Neutrophil (primary cell): ENCODE measurements around the gene NOL9.
"Not testable (repeated sequence)": the region's sequence is repeated elsewhere in the genome, so short reads cannot be mapped to it uniquely, and the experiment has no call there.

ENCODE experiments used
- H3K27ac ChIP-seq: fragments of 200-600 bp; sonication (generic); 2 replicates; pipeline ENCODE4 v1.5.1; 2016; ENCODE audit warnings: mild to moderate bottlenecking, moderate library complexity
- H3K27me3 ChIP-seq: fragments of 200-600 bp; sonication (generic); 2 replicates; pipeline ENCODE4 v1.6.0; 2016; ENCODE audit warnings: mild to moderate bottlenecking
- H3K36me3 ChIP-seq: fragments of 200-600 bp; sonication (generic); 2 replicates; pipeline ENCODE4 v1.5.1; 2017
- H3K4me1 ChIP-seq, 2 experiments: fragments of 200-600 bp in 1 of 2; sonication (generic) in 1 of 2; 1 replicate in 1 of 2; 2 replicates in 1 of 2; pipeline versions ENCODE4 v1.5.1 to v1.6.1; 2013 to 2016; ENCODE audit warnings: low read depth in 1 of 2, low read length in 1 of 2, mild to moderate bottlenecking in 1 of 2, moderate library complexity in 1 of 2; ENCODE audit not compliant: control insufficient read depth in 1 of 2, insufficient read depth in 1 of 2
- H3K4me3 ChIP-seq, 2 experiments: fragments of 200-600 bp in 1 of 2; sonication (generic) in 1 of 2; 1 replicate in 1 of 2; 2 replicates in 1 of 2; pipeline ENCODE4 v1.5.1; 2013 to 2016; ENCODE audit warnings: low read depth in 1 of 2, low read length in 1 of 2, mild to moderate bottlenecking in 1 of 2, moderate library complexity in 1 of 2
- H3K9me3 ChIP-seq: fragments of 200-600 bp; sonication (generic); 2 replicates; pipeline ENCODE4 v1.5.1; 2016
- CTCF ChIP-seq: fragments of 200-600 bp; sonication (generic); IDR thresholded peaks from 2 replicates; pipeline ENCODE4 v1.5.1; 2016; ENCODE audit warnings: antibody characterized with exemption

NOL9 gene

GRCh38 chr1:6560267-6560666 is 6.0 kb upstream of the NOL9 start:
- peaks cover 40% of the 10 kb centered on the region for H3K27me3 ChIP-seq
- TF ChIP-seq CTCF, result no peak
- H3K27ac ChIP-seq, result no peak overlapping the region
- no peaks in the 10 kb centered on the region for H3K4me1 ChIP-seq
- no peaks in the 10 kb centered on the region for H3K9me3 ChIP-seq
- no peaks in the 10 kb centered on the region for H3K36me3 ChIP-seq
- no peak overlapping the region for H3K4me3 ChIP-seq

GRCh38 chr1:6559161-6559560 is 4.8 kb upstream of the NOL9 start:
- not testable (repeated sequence) for H3K4me3 ChIP-seq, H3K4me1 ChIP-seq, H3K27ac ChIP-seq, H3K36me3 ChIP-seq, H3K9me3 ChIP-seq
- peaks cover 29% of the 10 kb centered on the region for H3K27me3 ChIP-seq

- Histone ChIP-seq H3K4me1 (peaks cover 14 to 15% of the 10 kb centered on the region in 2 experiments), H3K27ac (no peak overlapping the region), H3K9me3 (no peaks in the 10 kb centered on the region), H3K27me3 (peaks cover 14% of the 10 kb centered on the region), H3K36me3 (no peaks in the 10 kb centered on the region), H3K4me3 (no peak overlapping the region)
- no peak for TF ChIP-seq CTCF
These were observed 3.3 kb upstream of the NOL9 start for GRCh38 chr1:6557597-6557996.

- Histone ChIP-seq H3K27ac (peak within 1 kb of the TSS; percentile 56), H3K4me1 (peaks cover 14 to 15% of the 10 kb centered on the region in 2 experiments), H3K4me3 (peak within 1 kb of the TSS; percentile 71 to 74), H3K9me3 (no peaks in the 10 kb centered on the region), H3K27me3 (no peaks in the 10 kb centered on the region), H3K36me3 (peaks cover 5% of the 10 kb centered on the region)
- no peak for TF ChIP-seq CTCF
These were observed 830 bp upstream of the NOL9 start, which contains the start of gene TAS1R1 for GRCh38 chr1:6554907-6555778. Gene TAS1R1 (plus strand): TSS chr1:6555307. CDS start chr1:6555374, 67 bp downstream.

GRCh38 chr1:6547301-6547700 is 7.0 kb downstream of the NOL9 start:
- Histone ChIP-seq H3K9me3 (no peaks in the 10 kb centered on the region), H3K27me3 (no peaks in the 10 kb centered on the region), H3K4me3 (no peak overlapping the region), H3K36me3 (peaks cover 63% of the 10 kb centered on the region), H3K27ac (no peak overlapping the region), H3K4me1 (no peaks in the 10 kb centered on the region)
- no peak for TF ChIP-seq CTCF

GRCh38 chr1:6546326-6546725 is 8.0 kb downstream of the NOL9 start:
- no peak overlapping the region for H3K27ac ChIP-seq
- no peaks in the 10 kb centered on the region for H3K9me3 ChIP-seq
- H3K27me3 ChIP-seq, result no peaks in the 10 kb centered on the region
- H3K36me3 ChIP-seq, result peaks cover 67% of the 10 kb centered on the region
- no peaks in the 10 kb centered on the region for H3K4me1 ChIP-seq
- H3K4me3 ChIP-seq, result no peak overlapping the region
- TF ChIP-seq CTCF, result no peak
